HCT116 (cell line): Measurements from ENCODE around the gene ERMP1.

Experiments used
- CTCF ChIP-seq, 3 experiments: fragments of 200-600 bp in 1 of 3; sonication (generic) in 1 of 3; IDR thresholded peaks in 2 of 3; conservative IDR thresholded peaks in 1 of 3; 2 replicates each; pipeline ENCODE4 v1.5.1; 2012 to 2017; ENCODE audit warnings: low read depth in 2 of 3, low read length in 2 of 3, antibody characterized with exemption in 1 of 3, borderline replicate concordance in 1 of 3, control low read depth in 1 of 3, mild to moderate bottlenecking in 1 of 3, mixed read lengths in 1 of 3, mixed run types in 1 of 3, moderate library complexity in 1 of 3; ENCODE audit not compliant: insufficient read depth in 1 of 3
- RAD21 ChIP-seq: IDR thresholded peaks from 2 replicates; pipeline ENCODE4 v1.6.1; 2012; ENCODE audit warnings: low read depth, mild to moderate bottlenecking

DNA sequence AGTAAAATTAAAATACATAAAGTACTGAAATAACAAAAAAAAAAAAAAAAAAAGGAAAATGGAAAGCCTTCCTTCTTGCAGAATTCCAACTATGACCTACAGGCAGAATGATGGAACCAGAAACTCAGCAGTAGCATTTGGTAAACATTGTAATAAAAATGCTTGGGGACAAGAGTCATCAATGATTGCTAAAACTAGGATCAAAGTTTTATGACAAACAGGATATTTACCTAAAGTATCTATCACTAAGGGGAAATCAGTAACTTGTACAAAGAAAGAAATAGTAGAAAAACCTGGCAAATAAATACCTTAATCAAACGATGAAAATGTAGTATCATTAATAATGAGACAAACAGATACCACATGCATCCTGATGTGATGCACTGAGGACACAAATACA is 17.5 kb downstream of the ERMP1 start:
- TF ChIP-seq CTCF (IDR thresholded peaks at IDR 0.05 in 2 of 3, conservative IDR thresholded peaks at IDR 0.05 in 1 of 3; ENCODE audit: borderline replicate concordance in 1 of 3, insufficient read depth in 1 of 3, low read depth in 2 of 3, low read length in 2 of 3): no peak
- no peak for TF ChIP-seq RAD21
